Measurements from ENCODE around the gene HACD3.

DNA sequence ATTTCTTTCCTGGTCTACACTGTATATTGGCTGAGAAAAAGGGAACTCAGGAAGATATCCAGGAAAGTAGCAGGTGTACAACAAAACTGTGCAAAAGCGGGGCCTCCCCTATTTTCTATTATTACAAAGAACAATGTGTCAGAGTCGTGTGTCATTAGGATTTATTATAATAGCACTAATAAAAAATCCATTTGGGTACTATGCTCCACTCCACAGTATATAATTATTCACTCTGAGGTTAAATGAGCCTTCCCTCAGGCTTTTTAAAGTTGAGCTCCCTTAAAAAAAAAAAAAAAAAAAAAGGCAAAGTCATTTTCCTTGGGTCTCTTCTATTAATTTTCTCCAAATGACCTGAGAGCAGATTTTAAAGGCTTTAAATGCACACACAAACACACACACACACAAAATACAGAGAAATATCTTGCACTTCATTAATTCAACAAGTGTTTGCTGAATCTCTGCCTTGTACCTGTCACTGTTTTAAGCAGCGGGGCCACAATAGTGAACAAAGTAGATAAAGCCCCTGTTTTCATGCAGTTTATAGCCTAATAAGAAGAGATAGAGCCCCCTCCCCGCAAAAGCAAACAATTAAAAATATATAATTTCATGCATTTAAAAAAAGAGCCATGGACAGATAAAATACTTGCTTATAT lies 11.5 kb upstream of the HACD3 start:
- TF ChIP-seq, protein P1, sequence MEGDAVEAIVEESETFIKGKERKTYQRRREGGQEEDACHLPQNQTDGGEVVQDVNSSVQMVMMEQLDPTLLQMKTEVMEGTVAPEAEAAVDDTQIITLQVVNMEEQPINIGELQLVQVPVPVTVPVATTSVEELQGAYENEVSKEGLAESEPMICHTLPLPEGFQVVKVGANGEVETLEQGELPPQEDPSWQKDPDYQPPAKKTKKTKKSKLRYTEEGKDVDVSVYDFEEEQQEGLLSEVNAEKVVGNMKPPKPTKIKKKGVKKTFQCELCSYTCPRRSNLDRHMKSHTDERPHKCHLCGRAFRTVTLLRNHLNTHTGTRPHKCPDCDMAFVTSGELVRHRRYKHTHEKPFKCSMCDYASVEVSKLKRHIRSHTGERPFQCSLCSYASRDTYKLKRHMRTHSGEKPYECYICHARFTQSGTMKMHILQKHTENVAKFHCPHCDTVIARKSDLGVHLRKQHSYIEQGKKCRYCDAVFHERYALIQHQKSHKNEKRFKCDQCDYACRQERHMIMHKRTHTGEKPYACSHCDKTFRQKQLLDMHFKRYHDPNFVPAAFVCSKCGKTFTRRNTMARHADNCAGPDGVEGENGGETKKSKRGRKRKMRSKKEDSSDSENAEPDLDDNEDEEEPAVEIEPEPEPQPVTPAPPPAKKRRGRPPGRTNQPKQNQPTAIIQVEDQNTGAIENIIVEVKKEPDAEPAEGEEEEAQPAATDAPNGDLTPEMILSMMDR (IDR thresholded peaks at IDR 0.05; ENCODE audit: low read depth, low read length), result no peak
- TF ChIP-seq EZH2phosphoT487 (IDR thresholded peaks at IDR 0.05; ENCODE audit: low read depth), result no peak

Data from OCI-LY3 (cell line).